ENCODE results near the gene UGT1A3. TPM values are rescaled to one million over a fixed set of nuclear protein-coding genes. Genes with fewer than 3 reads are reported as not detected.

UGT1A3 gene
- total and polyA plus RNA-seq, 9 donors = not detected

GRCh38 chr2:233822101-233822771 lies 93.4 kb downstream of the UGT1A3 start:
- no peaks in the 10 kb centered on the region for H3K4me1 ChIP-seq (ENCODE audit: control insufficient read depth, insufficient read depth, low read length)
- no peak overlapping the region for H3K4me3 ChIP-seq (ENCODE audit: low read length)
- no peak for DNase-seq
- H3K27ac ChIP-seq (ENCODE audit: low read length) = no peak overlapping the region
- 88% methylated on average over 17 of the region's 21 CpGs for WGBS (ENCODE audit: insufficient coverage)
- no peaks in the 10 kb centered on the region for H3K36me3 ChIP-seq (ENCODE audit: control insufficient read depth, insufficient read depth, low read length)
- no peaks in the 10 kb centered on the region for H3K9me3 ChIP-seq (replicated peaks; ENCODE audit: control insufficient read depth, low read depth, low read length)
- H3K27me3 ChIP-seq (ENCODE audit: control insufficient read depth, insufficient read depth, low read length) = no peaks in the 10 kb centered on the region

Other genes with a start within 250 kb of the UGT1A3 start
- 22.5 TPM for gene USP40, start 162.3 kb upstream of the UGT1A3 start, total RNA-seq
- gene USP40, start 162.3 kb upstream of the UGT1A3 start, polyA plus RNA-seq (ENCODE audit: insufficient read depth in 1 of 8, insufficient read length in 8 of 8, low replicate concordance in 1 of 8) = 10 to 100 TPM; 18.0 to 30.2 (median 21.9) TPM
- gene UGT1A8, start 111.4 kb upstream of the UGT1A3 start, total RNA-seq = not detected
- gene UGT1A8, start 111.4 kb upstream of the UGT1A3 start, polyA plus RNA-seq (ENCODE audit: insufficient read depth in 1 of 8, insufficient read length in 8 of 8, low replicate concordance in 1 of 8) = not detected
- not detected for gene UGT1A10, start 92.6 kb upstream of the UGT1A3 start, total RNA-seq
- not detected for gene UGT1A10, start 92.6 kb upstream of the UGT1A3 start, polyA plus RNA-seq (ENCODE audit: insufficient read depth in 1 of 8, insufficient read length in 8 of 8, low replicate concordance in 1 of 8)
- gene UGT1A9, start 57.1 kb upstream of the UGT1A3 start, total RNA-seq = not detected
- not detected for gene UGT1A9, start 57.1 kb upstream of the UGT1A3 start, polyA plus RNA-seq (ENCODE audit: insufficient read depth in 1 of 8, insufficient read length in 8 of 8, low replicate concordance in 1 of 8)
- gene UGT1A7, start 47.1 kb upstream of the UGT1A3 start, total RNA-seq = not detected
- gene UGT1A7, start 47.1 kb upstream of the UGT1A3 start, polyA plus RNA-seq (ENCODE audit: insufficient read depth in 1 of 8, insufficient read length in 8 of 8, low replicate concordance in 1 of 8) = under 1 TPM in 1 of 8 donors, not detected in 7; 0.13 TPM
- not detected for gene UGT1A6, start 36.2 kb upstream of the UGT1A3 start, total RNA-seq
- gene UGT1A6, start 36.2 kb upstream of the UGT1A3 start, polyA plus RNA-seq (ENCODE audit: insufficient read depth in 1 of 8, insufficient read length in 8 of 8, low replicate concordance in 1 of 8) = under 1 TPM in 1 of 8 donors, not detected in 7; 0.16 TPM
- gene UGT1A5, start 16.1 kb upstream of the UGT1A3 start, total RNA-seq = not detected
- not detected for gene UGT1A5, start 16.1 kb upstream of the UGT1A3 start, polyA plus RNA-seq (ENCODE audit: insufficient read depth in 1 of 8, insufficient read length in 8 of 8, low replicate concordance in 1 of 8)
- gene UGT1A4, start 10.3 kb upstream of the UGT1A3 start, total RNA-seq = not detected
- not detected for gene UGT1A4, start 10.3 kb upstream of the UGT1A3 start, polyA plus RNA-seq (ENCODE audit: insufficient read depth in 1 of 8, insufficient read length in 8 of 8, low replicate concordance in 1 of 8)
- not detected for gene UGT1A1, start 31.2 kb downstream of the UGT1A3 start, total RNA-seq
- gene UGT1A1, start 31.2 kb downstream of the UGT1A3 start, polyA plus RNA-seq (ENCODE audit: insufficient read depth in 1 of 8, insufficient read length in 8 of 8, low replicate concordance in 1 of 8) = under 1 TPM in 4 of 8 donors, not detected in 4; 0.04 to 0.10 (median 0.08) TPM
- not detected for gene MROH2A, start 49.3 kb downstream of the UGT1A3 start, total RNA-seq
- not detected for gene MROH2A, start 49.3 kb downstream of the UGT1A3 start, polyA plus RNA-seq (ENCODE audit: insufficient read depth in 1 of 8, insufficient read length in 8 of 8, low replicate concordance in 1 of 8)
- gene HJURP, start 125.5 kb downstream of the UGT1A3 start, total RNA-seq = 6.2 TPM
- gene HJURP, start 125.5 kb downstream of the UGT1A3 start, polyA plus RNA-seq (ENCODE audit: insufficient read depth in 1 of 8, insufficient read length in 8 of 8, low replicate concordance in 1 of 8) = 10 to 100 TPM in 7 of 8 donors, 1 to 10 TPM in 1; 8.6 to 15.3 (median 12.2) TPM
- gene TRPM8, start 188.3 kb downstream of the UGT1A3 start, total RNA-seq = not detected
- under 1 TPM in 4 of 8 donors, not detected in 4; 0.17 to 0.30 (median 0.25) TPM for gene TRPM8, start 188.3 kb downstream of the UGT1A3 start, polyA plus RNA-seq (ENCODE audit: insufficient read depth in 1 of 8, insufficient read length in 8 of 8, low replicate concordance in 1 of 8)